Skeletal muscle tissue (tissue), 4 donors: Measurements from ENCODE around the gene DCAF15. TPM values are rescaled to one million over a fixed set of nuclear protein-coding genes. Genes with fewer than 3 reads are reported as not detected.

Experiments used
- H3K27ac ChIP-seq: one replicate; pipeline ENCODE4 v1.7.0; 2013; ENCODE audit warnings: mild to moderate bottlenecking, low read depth, low read length, inconsistent platforms
- H3K27me3 ChIP-seq, 3 donors: one replicate each; pipeline ENCODE4 v1.7.0; 2013; ENCODE audit warnings: low read length in 3 of 3; ENCODE audit not compliant: control insufficient read depth in 3 of 3, insufficient read depth in 3 of 3
- H3K36me3 ChIP-seq, 3 donors: one replicate each; pipeline ENCODE4 v1.7.0; 2013; ENCODE audit warnings: low read length in 3 of 3; ENCODE audit not compliant: control insufficient read depth in 3 of 3, insufficient read depth in 3 of 3
- H3K4me1 ChIP-seq, 3 donors: one replicate each; pipeline ENCODE4 v1.7.0; 2013; ENCODE audit warnings: low read length in 3 of 3, mild to moderate bottlenecking in 3 of 3; ENCODE audit not compliant: control insufficient read depth in 3 of 3, insufficient read depth in 3 of 3
- H3K4me3 ChIP-seq, 3 donors: one replicate each; pipeline ENCODE4 v1.7.0; 2013; ENCODE audit warnings: low read length in 3 of 3
- H3K9ac ChIP-seq, 3 donors: one replicate each; pipeline ENCODE4 v1.7.0; 2013; ENCODE audit warnings: low read length in 3 of 3, mild to moderate bottlenecking in 3 of 3, moderate library complexity in 2 of 3, low read depth in 1 of 3
- H3K9me3 ChIP-seq, 3 donors: one replicate each; pipeline ENCODE4 v1.7.0; 2013; ENCODE audit warnings: low read length in 3 of 3; ENCODE audit not compliant: control insufficient read depth in 3 of 3
- total RNA-seq: library from RNA; depleted of rRNA; stranded (reverse); fragments of >200 nt; gene quantifications from one replicate; pipeline ENCODE4 v1.2.3, GENCODE V29; 2014
- donor health status: Osteomylitis.

DCAF15 gene
- total RNA-seq, 1 donor from 2014 or later = 6.3 TPM

DNA sequence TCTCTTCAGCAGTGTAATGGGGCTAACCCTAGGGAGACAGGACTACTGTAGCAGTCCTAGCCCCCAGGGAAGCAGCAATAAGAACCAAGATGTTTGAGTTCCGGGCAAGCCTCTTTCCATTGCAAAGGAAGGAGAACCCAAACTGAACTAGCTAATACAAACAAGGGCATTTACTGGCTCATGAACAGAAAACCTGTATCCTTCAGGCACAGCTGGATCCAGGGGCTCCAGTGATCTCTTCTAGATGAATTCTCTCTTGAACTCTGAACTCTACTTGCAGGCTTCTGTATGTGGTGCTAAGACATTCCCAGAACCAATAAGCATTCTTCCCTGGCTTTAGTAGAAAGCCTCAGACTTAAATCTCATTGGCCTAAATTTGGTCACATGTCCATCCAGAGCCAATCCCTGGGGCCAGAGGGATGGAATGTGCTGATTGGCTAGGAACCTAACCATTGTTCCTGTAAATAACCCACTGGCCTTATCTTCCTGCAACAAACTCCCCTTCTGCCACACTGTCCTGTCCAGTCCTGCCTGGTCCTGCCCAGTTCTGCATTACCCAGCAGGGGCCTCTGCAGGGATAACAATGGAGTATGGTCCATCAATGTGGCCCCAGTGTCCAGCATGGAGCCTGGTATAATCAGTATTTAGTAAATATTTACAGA is 10.2 kb upstream of the DCAF15 start:
- Histone ChIP-seq H3K27ac (no peak overlapping the region), H3K36me3 (no peaks in the 10 kb centered on the region), H3K4me1 (peaks cover 0 to 2% (median 0%) of the 10 kb centered on the region in 3 donors), H3K9me3 (no peaks in the 10 kb centered on the region), H3K4me3 (no peak overlapping the region), H3K9ac (no peak overlapping the region), H3K27me3 (peaks cover 4 to 7% (median 7%) of the 10 kb centered on the region in 3 donors)

DNA sequence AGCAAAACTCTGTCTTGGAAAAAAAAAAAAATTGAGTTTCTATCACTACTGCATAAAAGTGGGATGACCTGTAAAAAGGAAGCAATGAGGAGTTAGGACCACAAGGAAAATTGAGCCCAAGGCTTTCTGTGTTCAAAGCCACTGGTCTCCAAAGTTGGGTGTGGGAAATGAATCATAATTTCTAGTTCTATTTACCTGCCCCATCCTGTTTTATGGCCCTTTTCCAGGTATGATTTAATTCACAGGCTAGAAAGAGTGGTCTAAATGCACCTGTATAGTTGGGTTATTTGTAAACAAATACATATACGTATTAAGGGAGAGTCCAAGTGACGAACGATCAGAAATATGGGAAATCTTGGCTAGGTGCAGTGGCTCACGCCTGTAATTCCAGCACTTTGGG is 5.9 kb upstream of the DCAF15 start:
- Histone ChIP-seq H3K9me3 (no peaks in the 10 kb centered on the region), H3K36me3 (no peaks in the 10 kb centered on the region), H3K9ac (no peak overlapping the region), H3K4me3 (no peak overlapping the region), H3K4me1 (no peaks in the 10 kb centered on the region), H3K27ac (no peak overlapping the region), H3K27me3 (no peaks in the 10 kb centered on the region)

GRCh38 chr19:13951043-13951442 is 1.3 kb upstream of the DCAF15 start:
- Histone ChIP-seq H3K27me3 (no peaks in the 10 kb centered on the region), H3K36me3 (peaks cover 8 to 14% (median 12%) of the 10 kb centered on the region in 3 donors), H3K27ac (no peak overlapping the region), H3K4me1 (peaks cover 9 to 24% (median 20%) of the 10 kb centered on the region in 3 donors), H3K4me3 (no peak overlapping the region), H3K9ac (no peak overlapping the region), H3K9me3 (no peaks in the 10 kb centered on the region)

GRCh38 chr19:13951799-13952153 is 533 bp upstream of the DCAF15 start:
- H3K27me3 ChIP-seq = no peaks in the 10 kb centered on the region
- H3K9me3 ChIP-seq = no peaks in the 10 kb centered on the region
- peak overlapping the region; percentile 58 to 82 (median 78) for H3K4me3 ChIP-seq
- no peak overlapping the region for H3K27ac ChIP-seq
- peak overlapping the region; percentile 30 to 73 (median 65) for H3K9ac ChIP-seq
- peaks cover 15 to 21% (median 19%) of the 10 kb centered on the region in 3 donors for H3K36me3 ChIP-seq
- H3K4me1 ChIP-seq = peaks cover 14 to 31% (median 27%) of the 10 kb centered on the region in 3 donors

DNA sequence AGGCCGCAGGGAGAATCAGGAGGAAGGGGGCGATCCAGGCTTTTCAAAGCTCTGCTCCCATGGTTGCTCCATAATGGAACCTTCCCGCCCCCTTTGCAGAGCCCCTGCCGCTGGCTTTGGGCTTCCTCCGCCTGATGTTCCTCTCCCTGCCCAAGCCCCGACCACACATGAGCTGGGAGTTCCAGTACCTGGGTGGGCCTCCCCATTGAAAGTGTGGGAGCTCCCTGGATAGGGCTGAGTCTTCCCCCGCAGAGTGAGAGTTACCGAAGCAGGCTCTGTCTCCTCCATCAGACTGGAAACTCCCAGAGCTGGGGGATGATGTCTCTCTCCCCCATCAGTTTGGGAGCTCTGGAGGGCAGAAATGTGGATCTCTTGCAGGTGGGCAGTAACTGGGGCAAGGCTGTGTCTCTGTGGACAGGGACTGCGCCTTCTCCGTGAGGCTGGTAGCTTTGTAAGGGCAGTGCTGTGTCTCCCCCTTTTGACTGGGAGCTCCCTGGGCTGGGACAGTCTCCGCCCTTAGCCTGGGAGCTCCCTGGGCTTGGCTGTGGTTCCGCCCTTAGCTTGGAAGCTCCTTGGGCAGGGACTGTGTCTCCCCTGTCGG is 722 bp downstream of the DCAF15 start:
- Histone ChIP-seq H3K27me3 (no peaks in the 10 kb centered on the region), H3K27ac (no peak overlapping the region), H3K4me3 (peak overlapping the region; percentile 80 to 86 (median 83)), H3K9me3 (no peaks in the 10 kb centered on the region), H3K4me1 (peaks cover 17 to 39% (median 39%) of the 10 kb centered on the region in 3 donors), H3K9ac (peak overlapping the region; percentile 70 to 82 (median 81)), H3K36me3 (peaks cover 15 to 28% (median 23%) of the 10 kb centered on the region in 3 donors)

- Histone ChIP-seq H3K4me3 (no peak overlapping the region), H3K9ac (peak overlapping the region in 1 of 3 donors; percentile 81), H3K27me3 (no peaks in the 10 kb centered on the region), H3K36me3 (peaks cover 21 to 37% (median 24%) of the 10 kb centered on the region in 3 donors), H3K9me3 (no peaks in the 10 kb centered on the region), H3K4me1 (peaks cover 17 to 44% (median 39%) of the 10 kb centered on the region in 3 donors), H3K27ac (no peak overlapping the region)
Observed at GRCh38 chr19:13954185-13954584, 1.9 kb downstream of the DCAF15 start.

DNA sequence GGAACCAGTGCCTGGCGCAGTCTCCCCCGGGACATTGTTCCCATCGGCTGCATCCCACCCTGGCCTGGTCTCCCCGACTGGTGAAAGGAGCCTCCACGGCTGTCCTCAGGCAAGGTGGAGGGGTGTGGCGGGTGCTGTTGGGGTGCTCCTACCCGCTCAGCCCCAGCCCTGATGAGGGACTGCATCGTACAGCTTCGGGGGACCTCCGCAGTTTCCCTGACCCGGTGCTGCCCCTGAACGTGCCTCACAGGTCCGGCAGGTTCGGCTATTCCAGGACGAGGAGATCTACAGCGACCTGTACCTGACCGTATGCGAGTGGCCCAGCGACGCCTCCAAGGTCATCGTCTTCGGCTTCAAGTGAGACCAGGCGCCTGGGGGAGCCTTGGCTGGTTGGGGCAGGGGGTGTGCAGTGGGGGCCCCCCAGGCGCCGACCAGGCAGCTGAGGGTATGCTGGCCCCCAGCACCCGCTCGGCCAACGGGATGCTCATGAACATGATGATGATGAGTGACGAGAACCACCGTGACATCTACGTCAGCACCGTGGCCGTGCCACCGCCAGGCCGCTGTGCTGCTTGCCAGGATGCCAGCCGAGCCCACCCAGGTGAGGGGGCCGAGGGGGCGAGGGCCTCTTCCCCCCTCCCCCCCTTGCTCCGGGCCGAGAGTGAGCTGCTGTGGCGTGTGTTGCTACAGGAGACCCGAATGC is 3.5 kb downstream of the DCAF15 start:
- Histone ChIP-seq H3K4me1 (peaks cover 17 to 44% (median 39%) of the 10 kb centered on the region in 3 donors), H3K36me3 (peaks cover 37 to 51% (median 38%) of the 10 kb centered on the region in 3 donors), H3K9me3 (no peaks in the 10 kb centered on the region), H3K4me3 (no peak overlapping the region), H3K9ac (peak overlapping the region in 1 of 3 donors; percentile 16), H3K27ac (no peak overlapping the region), H3K27me3 (no peaks in the 10 kb centered on the region)

DNA sequence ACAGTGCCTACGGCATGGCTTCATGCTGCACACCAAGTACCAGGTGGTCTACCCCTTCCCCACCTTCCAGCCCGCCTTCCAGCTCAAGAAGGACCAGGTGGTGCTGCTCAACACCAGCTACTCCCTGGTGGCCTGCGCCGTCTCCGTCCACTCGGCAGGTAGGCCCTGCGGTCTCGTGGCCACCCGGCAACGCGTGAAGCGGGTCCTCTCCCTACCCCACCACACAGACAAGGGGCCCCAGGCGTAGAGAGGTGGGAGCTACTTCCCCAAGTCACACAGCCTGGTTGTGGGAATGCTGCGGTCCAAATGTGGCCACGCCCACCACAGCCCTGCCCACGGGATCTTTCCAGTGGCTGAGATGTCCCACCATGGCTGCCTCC is 4.0 kb downstream of the DCAF15 start:
- Histone ChIP-seq H3K9ac (peak overlapping the region in 1 of 3 donors; percentile 66), H3K27ac (peak overlapping the region; percentile 73), H3K27me3 (no peaks in the 10 kb centered on the region), H3K4me3 (no peak overlapping the region), H3K9me3 (no peaks in the 10 kb centered on the region), H3K4me1 (peaks cover 17 to 44% (median 39%) of the 10 kb centered on the region in 3 donors), H3K36me3 (peaks cover 38 to 53% (median 39%) of the 10 kb centered on the region in 3 donors)

GRCh38 chr19:13957051-13957450 is 4.7 kb downstream of the DCAF15 start:
- H3K36me3 ChIP-seq = peaks cover 38 to 53% (median 41%) of the 10 kb centered on the region in 3 donors
- H3K9ac ChIP-seq = peak overlapping the region in 1 of 3 donors; percentile 66
- no peak overlapping the region for H3K4me3 ChIP-seq
- no peaks in the 10 kb centered on the region for H3K9me3 ChIP-seq
- H3K27me3 ChIP-seq = no peaks in the 10 kb centered on the region
- H3K4me1 ChIP-seq = peaks cover 17 to 42% (median 36%) of the 10 kb centered on the region in 3 donors
- peak overlapping the region; percentile 73 for H3K27ac ChIP-seq

GRCh38 chr19:13958043-13958442 is 5.7 kb downstream of the DCAF15 start:
- Histone ChIP-seq H3K27ac (peak overlapping the region; percentile 73), H3K36me3 (peaks cover 38 to 53% (median 41%) of the 10 kb centered on the region in 3 donors)

More at GRCh38 chr19:13958043-13958442, 5.7 kb downstream of the DCAF15 start:
- Histone ChIP-seq H3K4me1 (peaks cover 15 to 40% (median 33%) of the 10 kb centered on the region in 3 donors), H3K9me3 (no peaks in the 10 kb centered on the region), H3K9ac (no peak overlapping the region), H3K4me3 (no peak overlapping the region), H3K27me3 (no peaks in the 10 kb centered on the region)
